OCI-LY1 (cell line): ENCODE results near the gene TRIM10.

Source experiments
- EZH2 ChIP-seq: fragments of 200-600 bp; sonication (generic), shearing (Covaris generic); IDR thresholded peaks from 2 replicates; pipeline ENCODE4 v1.8.0; 2017; ENCODE audit warnings: borderline replicate concordance, mixed run types, mild to moderate bottlenecking, antibody characterized with exemption, low read length, moderate library complexity, mixed read lengths
- TF ChIP-seq, protein P1 (sequence below): fragments of 200-600 bp; sonication (generic), shearing (Covaris generic); IDR thresholded peaks from 2 replicates; pipeline ENCODE4 v1.5.1; 2017; ENCODE audit warnings: mild to moderate bottlenecking, antibody characterized with exemption, low read length, moderate library complexity, mixed read lengths

DNA sequence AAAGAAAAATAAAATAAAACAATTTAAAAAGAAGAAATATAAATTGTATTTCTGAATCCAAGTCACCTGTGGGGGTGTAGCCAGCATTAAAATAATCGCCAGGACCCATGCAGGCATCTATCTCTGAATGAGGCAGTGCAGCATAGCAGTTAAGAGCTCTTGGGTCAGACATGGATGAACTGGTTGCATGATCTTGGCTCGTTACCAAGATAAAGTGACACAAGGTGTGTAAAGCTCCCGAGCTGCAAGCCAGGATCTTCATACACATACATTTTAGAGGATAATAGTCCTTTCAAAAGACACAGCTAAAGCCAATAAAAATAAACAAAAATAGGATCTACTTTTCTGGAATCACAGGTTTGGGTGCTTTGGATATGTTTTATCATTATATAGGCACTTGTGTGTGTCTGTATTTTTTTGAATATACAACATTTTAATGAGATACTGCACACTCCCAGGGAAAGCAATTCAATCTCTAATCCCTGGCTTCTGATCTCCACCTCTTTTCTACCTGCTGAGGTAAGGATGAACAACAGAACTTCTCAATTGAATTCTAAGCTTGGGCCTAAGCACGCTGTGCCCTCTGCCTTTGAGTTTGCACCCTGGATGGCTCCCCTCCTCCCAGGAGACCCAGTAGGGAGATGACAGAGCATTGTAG is 8.9 kb downstream of the TRIM10 start:
- TF ChIP-seq, protein P1, sequence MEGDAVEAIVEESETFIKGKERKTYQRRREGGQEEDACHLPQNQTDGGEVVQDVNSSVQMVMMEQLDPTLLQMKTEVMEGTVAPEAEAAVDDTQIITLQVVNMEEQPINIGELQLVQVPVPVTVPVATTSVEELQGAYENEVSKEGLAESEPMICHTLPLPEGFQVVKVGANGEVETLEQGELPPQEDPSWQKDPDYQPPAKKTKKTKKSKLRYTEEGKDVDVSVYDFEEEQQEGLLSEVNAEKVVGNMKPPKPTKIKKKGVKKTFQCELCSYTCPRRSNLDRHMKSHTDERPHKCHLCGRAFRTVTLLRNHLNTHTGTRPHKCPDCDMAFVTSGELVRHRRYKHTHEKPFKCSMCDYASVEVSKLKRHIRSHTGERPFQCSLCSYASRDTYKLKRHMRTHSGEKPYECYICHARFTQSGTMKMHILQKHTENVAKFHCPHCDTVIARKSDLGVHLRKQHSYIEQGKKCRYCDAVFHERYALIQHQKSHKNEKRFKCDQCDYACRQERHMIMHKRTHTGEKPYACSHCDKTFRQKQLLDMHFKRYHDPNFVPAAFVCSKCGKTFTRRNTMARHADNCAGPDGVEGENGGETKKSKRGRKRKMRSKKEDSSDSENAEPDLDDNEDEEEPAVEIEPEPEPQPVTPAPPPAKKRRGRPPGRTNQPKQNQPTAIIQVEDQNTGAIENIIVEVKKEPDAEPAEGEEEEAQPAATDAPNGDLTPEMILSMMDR, result no peak
- no peak for TF ChIP-seq EZH2
